ENCODE measurements around the gene ZNF516. TPM values are rescaled to one million over a fixed set of nuclear protein-coding genes. Genes with fewer than 3 reads are reported as not detected.

The ZNF516 gene
- total RNA-seq, 4 donors from 2014 or later = 34.4 to 57.3 (median 39.5) TPM

DNA sequence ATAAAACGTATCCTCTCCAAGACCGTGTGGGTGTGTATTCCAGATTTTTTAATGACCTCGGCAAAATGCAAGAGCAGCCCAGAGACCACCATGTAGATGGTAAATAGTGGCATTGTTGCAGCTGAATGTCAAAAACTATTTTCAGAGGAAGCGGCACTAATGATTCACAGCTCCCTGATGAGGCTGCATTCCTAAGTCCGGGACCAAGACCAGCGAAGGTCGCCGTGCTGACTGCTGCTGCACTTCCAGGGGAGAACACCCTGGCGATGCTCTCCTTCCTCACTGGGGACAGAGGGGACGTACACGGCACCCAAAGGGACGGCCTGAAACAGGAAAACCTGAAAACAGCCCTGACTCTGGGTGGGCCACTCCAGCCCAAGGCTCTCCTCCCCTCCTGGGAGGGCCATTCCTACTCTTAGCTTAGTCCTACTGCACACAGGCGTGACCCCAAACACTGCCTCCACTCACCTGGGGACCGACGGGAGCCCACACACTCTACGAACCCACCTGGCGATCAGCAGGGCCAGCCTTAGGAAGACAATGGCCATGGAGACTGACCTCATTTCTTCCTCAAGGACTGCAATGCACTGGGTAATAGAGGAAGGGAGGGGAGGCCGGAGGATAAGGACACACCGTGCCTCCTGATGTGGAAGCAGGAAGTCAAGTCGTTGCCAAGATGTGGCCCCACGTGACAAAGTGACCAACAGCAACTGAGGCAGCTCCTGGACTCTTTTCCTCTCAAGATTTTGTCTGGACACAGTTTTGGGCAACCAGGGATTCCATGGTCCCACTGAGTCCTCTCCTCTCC lies 82.8 kb downstream of the ZNF516 start:
- WGBS, 2 donors = 66 to 68% methylated on average over 21 of the region's 21 CpGs
- no peak overlapping the region for H3K4me3 ChIP-seq (ENCODE audit: low read depth, poor library complexity, severe bottlenecking)
- DNase-seq (ENCODE audit: low spot score in 2 of 2) = peak in 1 of 2 donors; percentile 85
- intact Hi-C loops (cut with DNase I; ENCODE audit: low total_unique reads) = no loop called here
- TF ChIP-seq POLR2A (IDR thresholded peaks at IDR 0.05) = no peak
- TF ChIP-seq, protein P1, sequence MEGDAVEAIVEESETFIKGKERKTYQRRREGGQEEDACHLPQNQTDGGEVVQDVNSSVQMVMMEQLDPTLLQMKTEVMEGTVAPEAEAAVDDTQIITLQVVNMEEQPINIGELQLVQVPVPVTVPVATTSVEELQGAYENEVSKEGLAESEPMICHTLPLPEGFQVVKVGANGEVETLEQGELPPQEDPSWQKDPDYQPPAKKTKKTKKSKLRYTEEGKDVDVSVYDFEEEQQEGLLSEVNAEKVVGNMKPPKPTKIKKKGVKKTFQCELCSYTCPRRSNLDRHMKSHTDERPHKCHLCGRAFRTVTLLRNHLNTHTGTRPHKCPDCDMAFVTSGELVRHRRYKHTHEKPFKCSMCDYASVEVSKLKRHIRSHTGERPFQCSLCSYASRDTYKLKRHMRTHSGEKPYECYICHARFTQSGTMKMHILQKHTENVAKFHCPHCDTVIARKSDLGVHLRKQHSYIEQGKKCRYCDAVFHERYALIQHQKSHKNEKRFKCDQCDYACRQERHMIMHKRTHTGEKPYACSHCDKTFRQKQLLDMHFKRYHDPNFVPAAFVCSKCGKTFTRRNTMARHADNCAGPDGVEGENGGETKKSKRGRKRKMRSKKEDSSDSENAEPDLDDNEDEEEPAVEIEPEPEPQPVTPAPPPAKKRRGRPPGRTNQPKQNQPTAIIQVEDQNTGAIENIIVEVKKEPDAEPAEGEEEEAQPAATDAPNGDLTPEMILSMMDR (IDR thresholded peaks at IDR 0.05) = no peak

DNA sequence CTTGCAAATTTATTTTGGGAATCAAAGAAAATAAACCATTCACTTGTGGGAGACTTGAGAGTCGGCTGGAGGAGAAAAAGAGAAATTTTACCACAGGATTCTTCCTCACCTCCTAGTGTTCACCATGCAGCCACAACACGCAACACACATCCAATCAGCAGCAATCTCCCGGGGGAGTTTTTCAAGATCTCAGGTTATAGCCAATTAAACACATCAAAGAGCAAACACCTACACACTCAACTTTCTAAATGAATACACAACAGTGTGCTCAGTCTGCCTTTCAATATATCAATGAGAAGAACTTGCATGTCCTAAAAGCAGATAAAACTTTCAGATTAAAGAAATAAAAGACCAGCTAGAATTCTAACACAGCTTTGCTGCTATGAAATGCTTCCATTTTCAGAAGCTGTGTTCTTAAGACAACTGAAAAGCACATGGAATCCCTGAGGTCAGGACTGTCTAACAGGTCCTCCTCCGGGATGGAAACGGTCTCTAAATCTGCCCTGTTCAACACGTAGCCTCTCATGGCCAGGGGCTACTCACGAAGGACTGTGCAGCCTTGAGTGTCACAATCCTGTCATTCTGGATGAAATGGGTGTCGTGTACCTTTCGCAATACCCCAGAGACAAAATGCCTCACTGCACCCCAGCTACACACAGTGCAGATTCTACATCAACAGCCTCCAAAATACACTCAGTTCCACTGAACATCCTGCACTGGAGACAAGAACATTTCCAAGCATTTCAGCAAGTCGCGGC lies 84.2 kb downstream of the ZNF516 start:
- intact Hi-C loops (cut with DNase I; ENCODE audit: low total_unique reads) = no loop called here
- WGBS, 2 donors = 80 to 81% methylated on average over 11 of the region's 11 CpGs
- peak in 1 of 2 donors; percentile 69 for DNase-seq (ENCODE audit: low spot score in 2 of 2)
- no peak overlapping the region for H3K4me3 ChIP-seq (ENCODE audit: low read depth, poor library complexity, severe bottlenecking)
- TF ChIP-seq POLR2A (IDR thresholded peaks at IDR 0.05) = no peak
- TF ChIP-seq, protein P1 (IDR thresholded peaks at IDR 0.05) = no peak

DNA sequence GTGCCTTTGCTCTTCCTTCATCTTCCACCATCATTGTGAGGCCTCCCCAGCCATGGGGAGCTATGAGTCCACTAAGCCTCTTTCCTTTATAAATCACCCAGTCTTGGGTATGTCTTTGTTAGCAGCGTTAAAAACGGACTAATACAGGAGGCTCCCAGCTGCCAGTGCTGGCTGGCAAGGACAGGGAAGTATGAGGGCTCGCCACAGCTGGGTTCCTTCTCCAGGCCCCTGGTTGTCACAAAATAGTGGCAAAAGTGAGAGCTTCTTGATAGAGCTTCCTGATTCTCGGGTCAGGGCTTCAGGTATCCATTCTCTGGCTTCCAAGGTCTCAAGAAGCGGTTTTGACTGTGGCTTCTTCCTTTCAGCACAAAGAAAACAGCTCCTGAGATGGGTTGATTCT lies 85.0 kb downstream of the ZNF516 start:
- 68 to 77% methylated on average over 5 of the region's 5 CpGs for WGBS, 2 donors
- intact Hi-C loops (cut with DNase I; ENCODE audit: low total_unique reads) = no loop called here
- DNase-seq (ENCODE audit: low spot score in 2 of 2) = peak in 1 of 2 donors; percentile 46
- TF ChIP-seq POLR2A (IDR thresholded peaks at IDR 0.05) = no peak
- TF ChIP-seq, protein P1 (IDR thresholded peaks at IDR 0.05) = no peak
- H3K4me3 ChIP-seq (ENCODE audit: low read depth, poor library complexity, severe bottlenecking) = no peak overlapping the region

DNA sequence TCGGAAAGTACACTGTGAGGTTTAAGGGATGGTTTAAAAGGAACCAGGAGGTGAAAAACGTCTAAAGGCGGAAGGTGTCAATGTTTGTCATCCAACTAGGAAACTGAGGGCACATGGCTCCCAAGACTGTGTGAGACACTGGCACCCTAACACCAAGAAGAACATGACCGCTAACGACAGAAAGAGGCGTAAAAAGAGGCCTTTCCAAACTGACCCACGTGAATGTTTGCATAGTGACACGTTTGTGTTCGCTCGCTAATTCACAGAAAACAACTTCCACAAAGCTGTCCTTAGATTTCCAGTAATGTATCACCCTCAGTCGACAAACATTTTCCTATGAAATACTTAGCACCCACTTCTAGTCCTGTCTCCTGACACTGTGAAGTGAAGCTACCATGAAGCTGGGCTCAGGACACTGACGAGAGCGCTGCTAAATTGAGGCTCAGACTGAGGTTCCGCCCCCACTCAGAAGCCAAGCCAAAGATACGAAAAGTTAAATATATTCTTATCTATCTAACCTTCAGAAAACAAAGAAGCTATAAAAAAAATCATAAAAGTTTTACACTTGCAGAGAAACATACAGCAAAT lies 86.5 kb downstream of the ZNF516 start:
- intact Hi-C loops (cut with DNase I; ENCODE audit: low total_unique reads) = loop anchor here (10.0 kb wide), 1 partner anchor 206 kb away; no protein-coding TSS in a partner anchor

DNA sequence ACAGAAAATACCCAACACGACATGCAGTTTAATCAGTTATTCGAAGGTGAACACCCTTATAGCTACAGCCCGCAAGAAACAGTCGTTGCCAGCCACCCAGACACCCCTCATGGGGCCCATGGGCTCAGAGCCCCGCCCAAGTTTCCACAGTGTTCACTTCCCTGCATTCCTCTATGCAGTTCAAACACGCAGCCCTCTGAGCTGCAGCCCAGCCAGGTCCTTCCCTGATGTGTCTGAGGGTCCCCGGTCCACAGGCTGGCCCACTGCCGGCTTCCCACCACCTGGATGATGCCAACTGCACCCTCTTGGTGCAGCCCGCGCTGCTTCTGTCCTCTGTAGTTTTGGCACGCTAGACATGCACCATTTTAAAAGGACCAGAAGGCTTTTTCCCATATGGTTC lies 87.4 kb downstream of the ZNF516 start:
- WGBS, 2 donors = 80 to 83% methylated on average over 11 of the region's 11 CpGs
- intact Hi-C loops (cut with DNase I; ENCODE audit: low total_unique reads) = loop anchor here (10.0 kb wide), 1 partner anchor 207 kb away; no protein-coding TSS in a partner anchor
- peak in 1 of 2 donors; percentile 70 for DNase-seq (ENCODE audit: low spot score in 2 of 2)
- H3K4me3 ChIP-seq (ENCODE audit: low read depth, poor library complexity, severe bottlenecking) = no peak overlapping the region
- TF ChIP-seq POLR2A (IDR thresholded peaks at IDR 0.05) = no peak
- TF ChIP-seq, protein P1 (IDR thresholded peaks at IDR 0.05) = no peak

More for the DNA sequence above, 86.5 kb downstream of the ZNF516 start:
- WGBS, 2 donors = 88 to 89% methylated on average over 15 of the region's 15 CpGs
- DNase-seq (ENCODE audit: low spot score in 2 of 2) = peak in 1 of 2 donors; percentile 32
- no peak overlapping the region for H3K4me3 ChIP-seq (ENCODE audit: low read depth, poor library complexity, severe bottlenecking)
- TF ChIP-seq, protein P1 (IDR thresholded peaks at IDR 0.05) = no peak
- TF ChIP-seq POLR2A (IDR thresholded peaks at IDR 0.05) = no peak
